GM23338 (cell line): Measurements from ENCODE around the gene CHST12. TPM values are rescaled to one million over a fixed set of nuclear protein-coding genes. Genes with fewer than 3 reads are reported as not detected.
A peak's percentile ranks its signal among the peaks of the same experiment; 100 is the strongest.

Experiments used
- ATAC-seq: fragments of 200-7000 bp; cut with Tn5 transposase; 3 replicates; pipeline ENCODE4 v1.9.1; 2020
- DNase-seq: peaks from one replicate; pipeline ENCODE4 v3.0.0-alpha.2; 2015; ENCODE audit warnings: low spot score
- H2AFZ ChIP-seq: fragments of 200-600 bp; sonication (generic); 2 replicates; pipeline ENCODE4 v1.8.0; 2016; ENCODE audit warnings: antibody characterized with exemption, mild to moderate bottlenecking, moderate library complexity
- H3F3A ChIP-seq: fragments of 200-600 bp; sonication (generic); replicated peaks from 2 replicates; pipeline ENCODE4 v1.8.0; 2017; ENCODE audit warnings: antibody characterized with exemption, mixed run types, low read depth
- H3K27ac ChIP-seq: fragments of 200-600 bp; sonication (generic); 2 replicates; pipeline ENCODE4 v1.6.1; 2016; ENCODE audit warnings: low read depth
- H3K27me3 ChIP-seq: fragments of 200-600 bp; sonication (generic); 2 replicates; pipeline ENCODE4 v1.8.0; 2016; ENCODE audit warnings: mild to moderate bottlenecking, mixed run types, moderate library complexity; ENCODE audit not compliant: insufficient read depth
- H3K36me3 ChIP-seq: fragments of 200-600 bp; sonication (generic); 2 replicates; pipeline ENCODE4 v1.8.0; 2016; ENCODE audit warnings: mild to moderate bottlenecking; ENCODE audit not compliant: insufficient read depth
- H3K4me1 ChIP-seq: fragments of 200-600 bp; sonication (generic); 2 replicates; pipeline ENCODE4 v1.8.0; 2016; ENCODE audit warnings: mild to moderate bottlenecking, moderate library complexity; ENCODE audit not compliant: insufficient read depth
- H3K4me2 ChIP-seq: fragments of 200-600 bp; sonication (generic); 2 replicates; pipeline ENCODE4 v1.7.1; 2017; ENCODE audit warnings: mixed run types
- H3K4me3 ChIP-seq: fragments of 200-600 bp; sonication (generic); 2 replicates; pipeline ENCODE4 v1.6.1; 2016; ENCODE audit warnings: mixed run types
- H3K79me2 ChIP-seq: fragments of 200-600 bp; sonication (generic); replicated peaks from 2 replicates; pipeline ENCODE4 v1.8.0; 2017; ENCODE audit warnings: mild to moderate bottlenecking; ENCODE audit not compliant: insufficient read depth
- H3K9me2 ChIP-seq: fragments of 200-600 bp; sonication (generic); 2 replicates; pipeline ENCODE4 v1.8.0; 2017; ENCODE audit not compliant: insufficient read depth
- H4K20me1 ChIP-seq: fragments of 200-600 bp; sonication (generic); replicated peaks from 2 replicates; pipeline ENCODE4 v1.8.0; 2017; ENCODE audit warnings: mild to moderate bottlenecking; ENCODE audit not compliant: insufficient read depth
- H3K27ac Mint-ChIP-seq: 2 replicates; pipeline ENCODE4 v1.8.0; 2020; ENCODE audit warnings: inconsistent platforms, mild to moderate bottlenecking, moderate library complexity, mixed read lengths
- H3K27me3 Mint-ChIP-seq: 3 replicates; pipeline ENCODE4 v1.8.0; 2022; ENCODE audit warnings: low read depth, mild to moderate bottlenecking, moderate library complexity, mixed read lengths, inconsistent platforms; ENCODE audit not compliant: insufficient read depth, poor library complexity
- H3K36me3 Mint-ChIP-seq: 3 replicates; pipeline ENCODE4 v1.8.0; 2021; ENCODE audit warnings: low read depth, mild to moderate bottlenecking, inconsistent platforms, moderate library complexity, mixed read lengths
- H3K4me1 Mint-ChIP-seq: 3 replicates; pipeline ENCODE4 v1.8.0; 2020; ENCODE audit warnings: mild to moderate bottlenecking, inconsistent platforms, mixed read lengths
- H3K4me3 Mint-ChIP-seq: 3 replicates; pipeline ENCODE4 v1.8.0; 2021; ENCODE audit warnings: moderate library complexity, mild to moderate bottlenecking, inconsistent platforms, mixed read lengths
- H3K9me3 Mint-ChIP-seq: 3 replicates; pipeline ENCODE4 v1.8.0; 2020; ENCODE audit warnings: moderate library complexity, mild to moderate bottlenecking, inconsistent platforms, mixed read lengths
- CREB1 ChIP-seq: fragments of 250-450 bp; sonication (Bioruptor Pico); IDR thresholded peaks from 2 replicates; pipeline ENCODE4 v1.5.0; 2020; ENCODE audit warnings: low read depth, mild to moderate bottlenecking, moderate library complexity
- ETS1 ChIP-seq: IDR thresholded peaks from 2 replicates; pipeline ENCODE4 v1.6.1; 2016; ENCODE audit warnings: antibody characterized with exemption
- EZH2 ChIP-seq: fragments of 200-600 bp; sonication (generic); IDR thresholded peaks from one replicate; pipeline ENCODE4 v1.8.0; 2017; ENCODE audit warnings: antibody characterized with exemption, mild to moderate bottlenecking, low read depth; ENCODE audit not compliant: unreplicated experiment
- EZH2phosphoT487 ChIP-seq: fragments of 200-600 bp; sonication (generic); IDR thresholded peaks from one replicate; pipeline ENCODE4 v1.8.1; 2018; ENCODE audit warnings: antibody characterized with exemption; ENCODE audit not compliant: unreplicated experiment
- JUNB ChIP-seq: IDR thresholded peaks from one replicate; pipeline ENCODE4 v1.6.1; 2016; ENCODE audit warnings: antibody characterized with exemption; ENCODE audit not compliant: unreplicated experiment
- NANOG ChIP-seq: IDR thresholded peaks from 2 replicates; pipeline ENCODE4 v1.6.1; 2016; ENCODE audit warnings: antibody characterized with exemption, borderline replicate concordance
- polyA plus RNA-seq: library from polyadenylated mRNA; unstranded; fragments of >200 nt; fragmentation: Nextera tagmentation; extraction: Ambion mirVana; gene quantifications from 2 replicates; pipeline ENCODE4 v1.2.1, GENCODE V29; 2016
- total RNA-seq: library from RNA; depleted of rRNA; stranded (reverse); fragments of >200 nt; shearing (Covaris generic); gene quantifications from 2 replicates; pipeline ENCODE4 v1.2.3, GENCODE V29; 2014
- TF ChIP-seq, protein P1 (sequence below): IDR thresholded peaks from one replicate; pipeline ENCODE4 v1.6.1; 2018; ENCODE audit warnings: antibody characterized with exemption; ENCODE audit not compliant: unreplicated experiment
- TF ChIP-seq, protein P2 (sequence below): fragments of 250-450 bp; sonication (Bioruptor Pico); IDR thresholded peaks from 2 replicates; pipeline ENCODE4 v1.5.0; 2020; ENCODE audit warnings: mild to moderate bottlenecking, moderate library complexity

CHST12 gene
- total and polyA plus RNA-seq, 2 experiments from 2014 or later = 10.1 to 14.6 TPM

DNA sequence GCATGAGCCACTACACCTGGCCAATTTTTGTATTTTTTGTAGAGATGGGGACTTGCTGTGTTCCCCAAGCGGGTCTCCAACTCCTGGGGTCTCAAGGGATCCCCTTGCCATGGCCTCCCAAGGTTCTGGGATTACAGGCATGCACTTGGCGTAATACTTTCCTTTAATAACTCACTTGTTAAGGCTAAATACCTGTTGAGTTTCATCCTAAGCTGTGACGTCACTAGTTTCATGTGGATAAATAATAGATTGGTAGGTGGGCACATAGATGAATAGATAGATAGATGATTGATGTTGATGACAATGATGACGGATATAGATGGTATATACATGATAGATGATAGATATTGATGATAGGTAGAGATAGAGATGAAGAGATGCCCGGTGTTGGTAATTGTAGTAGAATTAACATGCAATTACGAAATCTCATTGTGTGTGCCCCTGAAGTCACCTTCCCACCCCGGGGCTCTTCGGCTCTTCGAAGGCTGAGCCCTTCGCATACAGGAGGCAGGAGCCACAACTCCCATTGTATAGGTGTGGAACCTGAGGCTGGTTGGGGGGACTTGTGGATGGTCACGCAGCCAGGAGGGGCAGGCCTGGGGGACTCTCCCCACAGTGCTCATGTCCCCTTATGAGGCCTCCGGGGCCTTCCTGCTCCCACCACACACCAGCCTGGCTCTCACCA, 70.2 kb downstream of the CHST12 start:
- Mint-ChIP-seq H3K9me3 (no peaks in the 10 kb centered on the region), H3K36me3 (no peaks in the 10 kb centered on the region; the same call in 2 of the 3 replicates), H3K27me3 (peaks cover 13% of the 10 kb centered on the region), H3K4me1 (peaks cover 34% of the 10 kb centered on the region), H3K4me3 (peak overlapping the region; percentile 0; the same call in 1 of the 3 replicates), H3K27ac (no peak overlapping the region)
- no peak overlapping the region for H3K27ac ChIP-seq
- no peaks in the 10 kb centered on the region for H3K36me3 ChIP-seq
- peaks cover 3% of the 10 kb centered on the region; the same call in 1 of the 2 replicates for H3K4me1 ChIP-seq
- TF ChIP-seq ETS1 (no peak), CREB1 (CRISPR knock-in tag) (no peak), EZH2phosphoT487 (no peak), JUNB (no peak), EZH2 (no peak), NANOG (no peak)
- TF ChIP-seq, protein P1, sequence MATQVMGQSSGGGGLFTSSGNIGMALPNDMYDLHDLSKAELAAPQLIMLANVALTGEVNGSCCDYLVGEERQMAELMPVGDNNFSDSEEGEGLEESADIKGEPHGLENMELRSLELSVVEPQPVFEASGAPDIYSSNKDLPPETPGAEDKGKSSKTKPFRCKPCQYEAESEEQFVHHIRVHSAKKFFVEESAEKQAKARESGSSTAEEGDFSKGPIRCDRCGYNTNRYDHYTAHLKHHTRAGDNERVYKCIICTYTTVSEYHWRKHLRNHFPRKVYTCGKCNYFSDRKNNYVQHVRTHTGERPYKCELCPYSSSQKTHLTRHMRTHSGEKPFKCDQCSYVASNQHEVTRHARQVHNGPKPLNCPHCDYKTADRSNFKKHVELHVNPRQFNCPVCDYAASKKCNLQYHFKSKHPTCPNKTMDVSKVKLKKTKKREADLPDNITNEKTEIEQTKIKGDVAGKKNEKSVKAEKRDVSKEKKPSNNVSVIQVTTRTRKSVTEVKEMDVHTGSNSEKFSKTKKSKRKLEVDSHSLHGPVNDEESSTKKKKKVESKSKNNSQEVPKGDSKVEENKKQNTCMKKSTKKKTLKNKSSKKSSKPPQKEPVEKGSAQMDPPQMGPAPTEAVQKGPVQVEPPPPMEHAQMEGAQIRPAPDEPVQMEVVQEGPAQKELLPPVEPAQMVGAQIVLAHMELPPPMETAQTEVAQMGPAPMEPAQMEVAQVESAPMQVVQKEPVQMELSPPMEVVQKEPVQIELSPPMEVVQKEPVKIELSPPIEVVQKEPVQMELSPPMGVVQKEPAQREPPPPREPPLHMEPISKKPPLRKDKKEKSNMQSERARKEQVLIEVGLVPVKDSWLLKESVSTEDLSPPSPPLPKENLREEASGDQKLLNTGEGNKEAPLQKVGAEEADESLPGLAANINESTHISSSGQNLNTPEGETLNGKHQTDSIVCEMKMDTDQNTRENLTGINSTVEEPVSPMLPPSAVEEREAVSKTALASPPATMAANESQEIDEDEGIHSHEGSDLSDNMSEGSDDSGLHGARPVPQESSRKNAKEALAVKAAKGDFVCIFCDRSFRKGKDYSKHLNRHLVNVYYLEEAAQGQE = no peak
- ATAC-seq (no peak), DNase-seq (no peak)
- no peak overlapping the region for H3K4me3 ChIP-seq
- H3K79me2 ChIP-seq = no peaks in the 10 kb centered on the region
- H3K9me2 ChIP-seq = no peaks in the 10 kb centered on the region
- H2AFZ ChIP-seq = no peak overlapping the region
- H3K4me2 ChIP-seq = no peak overlapping the region
- no peaks in the 10 kb centered on the region for H4K20me1 ChIP-seq
- H3K27me3 ChIP-seq = no peaks in the 10 kb centered on the region
- H3F3A ChIP-seq = 0 out of 2 replicates have a peak, but pooled peaks cover 10% of the 10 kb centered on the region

DNA sequence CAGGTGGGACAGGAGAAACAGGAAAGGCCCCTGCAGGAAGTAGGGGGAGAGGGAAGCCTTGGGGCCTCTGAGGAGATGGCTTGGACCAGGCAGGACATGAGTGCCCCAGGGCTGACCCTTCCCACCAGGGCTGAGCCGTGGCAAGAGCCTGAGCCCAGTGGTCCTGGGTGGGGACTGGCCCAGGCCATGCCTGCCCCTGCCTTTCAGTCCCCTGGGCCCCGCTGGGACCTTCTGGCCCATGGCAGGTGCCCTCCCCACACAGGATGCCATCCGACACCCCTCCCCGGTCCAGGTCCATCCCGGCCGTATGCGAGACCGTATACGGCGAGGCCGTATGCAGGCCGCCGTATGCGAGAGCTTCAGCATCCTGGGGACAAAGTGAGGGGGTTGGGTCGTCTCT, 70.8 kb downstream of the CHST12 start:
- Histone ChIP-seq H3K79me2 (no peaks in the 10 kb centered on the region), H3K4me2 (0 out of 2 replicates have a peak overlapping the region, but pooled peaks have one; percentile 32), H4K20me1 (no peaks in the 10 kb centered on the region), H3K9me2 (no peaks in the 10 kb centered on the region), H2AFZ (no peak overlapping the region), H3K4me3 (no peak overlapping the region), H3F3A (0 out of 2 replicates have a peak, but pooled peaks cover 8% of the 10 kb centered on the region), H3K4me1 (peaks cover 3% of the 10 kb centered on the region; the same call in 1 of the 2 replicates), H3K27ac (no peak overlapping the region), H3K36me3 (no peaks in the 10 kb centered on the region), H3K27me3 (no peaks in the 10 kb centered on the region)
- no peak overlapping the region for H3K27ac Mint-ChIP-seq
- peak; percentile 33 for ATAC-seq
- DNase-seq = peak; percentile 58
- no peaks in the 10 kb centered on the region for H3K9me3 Mint-ChIP-seq
- no peak overlapping the region for H3K4me3 Mint-ChIP-seq
- H3K4me1 Mint-ChIP-seq = peaks cover 37% of the 10 kb centered on the region
- no peaks in the 10 kb centered on the region; the same call in 2 of the 3 replicates for H3K36me3 Mint-ChIP-seq
- H3K27me3 Mint-ChIP-seq = peaks cover 13% of the 10 kb centered on the region
- TF ChIP-seq, protein P2, sequence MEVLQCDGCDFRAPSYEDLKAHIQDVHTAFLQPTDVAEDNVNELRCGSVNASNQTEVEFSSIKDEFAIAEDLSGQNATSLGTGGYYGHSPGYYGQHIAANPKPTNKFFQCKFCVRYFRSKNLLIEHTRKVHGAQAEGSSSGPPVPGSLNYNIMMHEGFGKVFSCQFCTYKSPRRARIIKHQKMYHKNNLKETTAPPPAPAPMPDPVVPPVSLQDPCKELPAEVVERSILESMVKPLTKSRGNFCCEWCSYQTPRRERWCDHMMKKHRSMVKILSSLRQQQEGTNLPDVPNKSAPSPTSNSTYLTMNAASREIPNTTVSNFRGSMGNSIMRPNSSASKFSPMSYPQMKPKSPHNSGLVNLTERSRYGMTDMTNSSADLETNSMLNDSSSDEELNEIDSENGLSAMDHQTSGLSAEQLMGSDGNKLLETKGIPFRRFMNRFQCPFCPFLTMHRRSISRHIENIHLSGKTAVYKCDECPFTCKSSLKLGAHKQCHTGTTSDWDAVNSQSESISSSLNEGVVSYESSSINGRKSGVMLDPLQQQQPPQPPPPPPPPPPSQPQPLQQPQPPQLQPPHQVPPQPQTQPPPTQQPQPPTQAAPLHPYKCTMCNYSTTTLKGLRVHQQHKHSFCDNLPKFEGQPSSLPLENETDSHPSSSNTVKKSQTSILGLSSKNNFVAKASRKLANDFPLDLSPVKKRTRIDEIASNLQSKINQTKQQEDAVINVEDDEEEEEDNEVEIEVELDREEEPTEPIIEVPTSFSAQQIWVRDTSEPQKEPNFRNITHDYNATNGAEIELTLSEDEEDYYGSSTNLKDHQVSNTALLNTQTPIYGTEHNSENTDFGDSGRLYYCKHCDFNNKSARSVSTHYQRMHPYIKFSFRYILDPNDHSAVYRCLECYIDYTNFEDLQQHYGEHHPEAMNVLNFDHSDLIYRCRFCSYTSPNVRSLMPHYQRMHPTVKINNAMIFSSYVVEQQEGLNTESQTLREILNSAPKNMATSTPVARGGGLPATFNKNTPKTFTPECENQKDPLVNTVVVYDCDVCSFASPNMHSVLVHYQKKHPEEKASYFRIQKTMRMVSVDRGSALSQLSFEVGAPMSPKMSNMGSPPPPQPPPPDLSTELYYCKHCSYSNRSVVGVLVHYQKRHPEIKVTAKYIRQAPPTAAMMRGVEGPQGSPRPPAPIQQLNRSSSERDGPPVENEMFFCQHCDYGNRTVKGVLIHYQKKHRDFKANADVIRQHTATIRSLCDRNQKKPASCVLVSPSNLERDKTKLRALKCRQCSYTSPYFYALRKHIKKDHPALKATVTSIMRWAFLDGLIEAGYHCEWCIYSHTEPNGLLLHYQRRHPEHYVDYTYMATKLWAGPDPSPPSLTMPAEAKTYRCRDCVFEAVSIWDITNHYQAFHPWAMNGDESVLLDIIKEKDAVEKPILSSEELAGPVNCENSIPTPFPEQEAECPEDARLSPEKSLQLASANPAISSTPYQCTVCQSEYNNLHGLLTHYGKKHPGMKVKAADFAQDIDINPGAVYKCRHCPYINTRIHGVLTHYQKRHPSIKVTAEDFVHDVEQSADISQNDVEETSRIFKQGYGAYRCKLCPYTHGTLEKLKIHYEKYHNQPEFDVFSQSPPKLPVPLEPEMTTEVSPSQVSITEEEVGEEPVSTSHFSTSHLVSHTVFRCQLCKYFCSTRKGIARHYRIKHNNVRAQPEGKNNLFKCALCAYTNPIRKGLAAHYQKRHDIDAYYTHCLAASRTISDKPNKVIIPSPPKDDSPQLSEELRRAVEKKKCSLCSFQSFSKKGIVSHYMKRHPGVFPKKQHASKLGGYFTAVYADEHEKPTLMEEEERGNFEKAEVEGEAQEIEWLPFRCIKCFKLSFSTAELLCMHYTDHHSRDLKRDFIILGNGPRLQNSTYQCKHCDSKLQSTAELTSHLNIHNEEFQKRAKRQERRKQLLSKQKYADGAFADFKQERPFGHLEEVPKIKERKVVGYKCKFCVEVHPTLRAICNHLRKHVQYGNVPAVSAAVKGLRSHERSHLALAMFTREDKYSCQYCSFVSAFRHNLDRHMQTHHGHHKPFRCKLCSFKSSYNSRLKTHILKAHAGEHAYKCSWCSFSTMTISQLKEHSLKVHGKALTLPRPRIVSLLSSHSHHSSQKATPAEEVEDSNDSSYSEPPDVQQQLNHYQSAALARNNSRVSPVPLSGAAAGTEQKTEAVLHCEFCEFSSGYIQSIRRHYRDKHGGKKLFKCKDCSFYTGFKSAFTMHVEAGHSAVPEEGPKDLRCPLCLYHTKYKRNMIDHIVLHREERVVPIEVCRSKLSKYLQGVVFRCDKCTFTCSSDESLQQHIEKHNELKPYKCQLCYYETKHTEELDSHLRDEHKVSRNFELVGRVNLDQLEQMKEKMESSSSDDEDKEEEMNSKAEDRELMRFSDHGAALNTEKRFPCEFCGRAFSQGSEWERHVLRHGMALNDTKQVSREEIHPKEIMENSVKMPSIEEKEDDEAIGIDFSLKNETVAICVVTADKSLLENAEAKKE (CRISPR knock-in tag) = no peak
- no peak for TF ChIP-seq EZH2phosphoT487
